ENCODE results near the gene TNKS2. TPM values are rescaled to one million over a fixed set of nuclear protein-coding genes. Genes with fewer than 3 reads are reported as not detected.

TNKS2 gene
- polyA plus RNA-seq, 1 donor (not counting 4 experiments of a cell fraction or from before 2014, with no cell fraction given): 35.4 TPM

- Histone ChIP-seq H3K36me3 (ENCODE audit: control insufficient read depth in 2 of 2, extremely low read depth in 1 of 2, insufficient read depth in 2 of 2, low read length in 2 of 2) (no peaks in the 10 kb centered on the region), H3K27ac (ENCODE audit: control insufficient read depth, insufficient read depth, low read length) (no peak overlapping the region), H3K9ac (ENCODE audit: control insufficient read depth, extremely low read depth, insufficient read depth, low read length) (no peak overlapping the region), H3K79me2 (ENCODE audit: control insufficient read depth, insufficient read depth, low read length) (no peaks in the 10 kb centered on the region), H4K20me1 (ENCODE audit: control insufficient read depth, extremely low read depth, insufficient read depth, low read length) (no peaks in the 10 kb centered on the region), H3K4me1 (ENCODE audit: control insufficient read depth, extremely low read depth, insufficient read depth, low read length) (no peaks in the 10 kb centered on the region), H3K4me3 (ENCODE audit: control insufficient read depth in 2 of 3, extremely low read depth in 1 of 3, insufficient read depth in 2 of 3, low read depth in 1 of 3, low read length in 3 of 3) (no peak overlapping the region), H3K9me3 (ENCODE audit: control insufficient read depth, low read depth, low read length) (no peaks in the 10 kb centered on the region), H3K27me3 (ENCODE audit: control insufficient read depth, extremely low read depth, insufficient read depth, low read length) (no peaks in the 10 kb centered on the region), H2AFZ (ENCODE audit: control insufficient read depth, low read length) (no peak overlapping the region), H3K4me2 (ENCODE audit: control insufficient read depth, extremely low read depth, insufficient read depth, low read depth, low read length) (no peak overlapping the region), H3K9me1 (ENCODE audit: control insufficient read depth, extremely low read depth, insufficient read depth, low read length) (no peaks in the 10 kb centered on the region)
- FAIRE-seq (no peak), DNase-seq (ENCODE audit: low read depth, low spot score) (no peak)
- dilution Hi-C loops (cut with MboI; ENCODE audit: extremely low pct_ligation_motif_present, low sequenced_read_pairs): no loop called here
- no peak for TF ChIP-seq EZH2 (IDR thresholded peaks at IDR 0.05; ENCODE audit: low read length)
- TF ChIP-seq CTCF (optimal IDR thresholded peaks at IDR 0.05 in 1 of 3, IDR thresholded peaks at IDR 0.05 in 1 of 3, conservative IDR thresholded peaks at IDR 0.05 in 1 of 3; ENCODE audit: extremely low read depth in 1 of 3, insufficient read depth in 2 of 3, low read length in 3 of 3): no peak
Observed at GRCh38 chr10:91771907-91772306, 26.3 kb upstream of the TNKS2 start.

- no peaks in the 10 kb centered on the region for H3K36me3 ChIP-seq (ENCODE audit: control insufficient read depth in 2 of 2, extremely low read depth in 1 of 2, insufficient read depth in 2 of 2, low read length in 2 of 2)
- no peaks in the 10 kb centered on the region for H3K4me1 ChIP-seq (ENCODE audit: control insufficient read depth, extremely low read depth, insufficient read depth, low read length)
- no peak overlapping the region for H2AFZ ChIP-seq (ENCODE audit: control insufficient read depth, low read length)
- no peak for TF ChIP-seq EZH2 (IDR thresholded peaks at IDR 0.05; ENCODE audit: low read length)
- TF ChIP-seq CTCF (optimal IDR thresholded peaks at IDR 0.05 in 1 of 3, IDR thresholded peaks at IDR 0.05 in 1 of 3, conservative IDR thresholded peaks at IDR 0.05 in 1 of 3; ENCODE audit: extremely low read depth in 1 of 3, insufficient read depth in 2 of 3, low read length in 3 of 3): no peak
- dilution Hi-C loops (cut with MboI; ENCODE audit: extremely low pct_ligation_motif_present, low sequenced_read_pairs): no loop called here
- H3K27me3 ChIP-seq (ENCODE audit: control insufficient read depth, extremely low read depth, insufficient read depth, low read length): no peaks in the 10 kb centered on the region
- H3K9me1 ChIP-seq (ENCODE audit: control insufficient read depth, extremely low read depth, insufficient read depth, low read length): no peaks in the 10 kb centered on the region
- no peaks in the 10 kb centered on the region for H3K79me2 ChIP-seq (ENCODE audit: control insufficient read depth, insufficient read depth, low read length)
- no peaks in the 10 kb centered on the region for H3K9me3 ChIP-seq (ENCODE audit: control insufficient read depth, low read depth, low read length)
- DNase-seq (ENCODE audit: low read depth, low spot score) (no peak), FAIRE-seq (no peak)
- H3K27ac ChIP-seq (ENCODE audit: control insufficient read depth, insufficient read depth, low read length): no peak overlapping the region
- H4K20me1 ChIP-seq (ENCODE audit: control insufficient read depth, extremely low read depth, insufficient read depth, low read length): no peaks in the 10 kb centered on the region
- H3K4me2 ChIP-seq (ENCODE audit: control insufficient read depth, extremely low read depth, insufficient read depth, low read depth, low read length): no peak overlapping the region
- no peak overlapping the region for H3K9ac ChIP-seq (ENCODE audit: control insufficient read depth, extremely low read depth, insufficient read depth, low read length)
- no peak overlapping the region for H3K4me3 ChIP-seq (ENCODE audit: control insufficient read depth in 2 of 3, extremely low read depth in 1 of 3, insufficient read depth in 2 of 3, low read depth in 1 of 3, low read length in 3 of 3)
Observed at GRCh38 chr10:91772461-91772860, 25.8 kb upstream of the TNKS2 start.

Measured in keratinocyte (primary cell).